Measurements from ENCODE around the gene PTPN18. TPM values are rescaled to one million over a fixed set of nuclear protein-coding genes. Genes with fewer than 3 reads are reported as not detected.
A peak's percentile ranks its signal among the peaks of the same experiment; 100 is the strongest.

The PTPN18 gene
- 67.8 TPM for total RNA-seq
- long read RNA-seq, transcript PTPN18-201 (15 exons, 3,669 nt), result minor isoform, 6 of 60 reads
- long read RNA-seq, transcript PTPN18-211 (3 exons, 1,394 nt), result major isoform, 21 of 60 reads
- long read RNA-seq, transcript PTPN18-207 (2 exons, 1,717 nt), result minor isoform, 5 of 60 reads
- long read RNA-seq, partial matches to known transcripts, result 10 of 60 reads
- long read RNA-seq, other reads (novel, unspliced or antisense), result 15 of 60 reads

- Histone ChIP-seq H3K9me3 (no peaks in the 10 kb centered on the region), H3K4me1 (peaks cover 16% of the 10 kb centered on the region), H3K27ac (peak within 1 kb of the TSS; percentile 87), H3K27me3 (no peaks in the 10 kb centered on the region), H3K4me3 (peak within 1 kb of the TSS; percentile 82), H3K36me3 (no peaks in the 10 kb centered on the region)
- DNase-seq (peak; percentile 97), ATAC-seq (peak; percentile 97)
- TF ChIP-seq, protein P1, sequence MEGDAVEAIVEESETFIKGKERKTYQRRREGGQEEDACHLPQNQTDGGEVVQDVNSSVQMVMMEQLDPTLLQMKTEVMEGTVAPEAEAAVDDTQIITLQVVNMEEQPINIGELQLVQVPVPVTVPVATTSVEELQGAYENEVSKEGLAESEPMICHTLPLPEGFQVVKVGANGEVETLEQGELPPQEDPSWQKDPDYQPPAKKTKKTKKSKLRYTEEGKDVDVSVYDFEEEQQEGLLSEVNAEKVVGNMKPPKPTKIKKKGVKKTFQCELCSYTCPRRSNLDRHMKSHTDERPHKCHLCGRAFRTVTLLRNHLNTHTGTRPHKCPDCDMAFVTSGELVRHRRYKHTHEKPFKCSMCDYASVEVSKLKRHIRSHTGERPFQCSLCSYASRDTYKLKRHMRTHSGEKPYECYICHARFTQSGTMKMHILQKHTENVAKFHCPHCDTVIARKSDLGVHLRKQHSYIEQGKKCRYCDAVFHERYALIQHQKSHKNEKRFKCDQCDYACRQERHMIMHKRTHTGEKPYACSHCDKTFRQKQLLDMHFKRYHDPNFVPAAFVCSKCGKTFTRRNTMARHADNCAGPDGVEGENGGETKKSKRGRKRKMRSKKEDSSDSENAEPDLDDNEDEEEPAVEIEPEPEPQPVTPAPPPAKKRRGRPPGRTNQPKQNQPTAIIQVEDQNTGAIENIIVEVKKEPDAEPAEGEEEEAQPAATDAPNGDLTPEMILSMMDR (IDR thresholded peaks at IDR 0.05), result peak; percentile 63
- intact Hi-C loops (cut with DNase I), result no loop called here
These were observed at the start of gene PTPN18 for GRCh38 chr2:130355578-130356431. TSS of gene PTPN18 (plus strand) at chr2:130356056. CDS start at chr2:130356108, 52 bp downstream.

- Histone ChIP-seq H3K36me3 (no peaks in the 10 kb centered on the region), H3K4me3 (no peak overlapping the region), H3K27ac (no peak overlapping the region), H3K27me3 (no peaks in the 10 kb centered on the region), H3K4me1 (no peaks in the 10 kb centered on the region), H3K9me3 (no peaks in the 10 kb centered on the region)
- intact Hi-C loops (cut with DNase I), result no loop called here
- TF ChIP-seq, protein P1 (IDR thresholded peaks at IDR 0.05), result no peak
- no peak for DNase-seq
- no peak for ATAC-seq
These were observed 48.0 kb upstream of the PTPN18 start for GRCh38 chr2:130307850-130308249.

DNA sequence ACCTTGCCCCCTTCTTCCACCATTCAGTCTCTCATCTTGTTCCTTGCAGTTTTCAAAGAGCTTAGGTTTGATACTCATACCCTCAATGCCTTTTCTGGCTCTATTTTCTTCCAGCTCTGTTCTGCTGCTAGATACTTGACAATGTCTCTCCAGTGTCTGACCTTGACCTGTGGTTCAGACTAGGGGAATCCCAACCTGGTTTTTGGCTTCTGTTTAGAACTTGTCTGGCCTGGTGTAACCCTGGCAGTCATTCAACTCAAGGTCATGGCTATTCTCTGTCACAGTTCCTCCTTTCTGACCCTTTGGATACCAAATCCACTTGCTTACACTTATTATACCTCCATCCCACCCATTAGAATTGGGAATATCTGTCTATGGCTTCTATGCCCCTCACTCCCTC is 45.0 kb upstream of the PTPN18 start:
- H3K27ac ChIP-seq, result no peak overlapping the region
- no peak for DNase-seq
- no peaks in the 10 kb centered on the region for H3K9me3 ChIP-seq
- no peaks in the 10 kb centered on the region for H3K36me3 ChIP-seq
- no peaks in the 10 kb centered on the region for H3K27me3 ChIP-seq
- no peaks in the 10 kb centered on the region for H3K4me1 ChIP-seq
- TF ChIP-seq, protein P1 (IDR thresholded peaks at IDR 0.05), result no peak
- intact Hi-C loops (cut with DNase I), result no loop called here
- no peak for ATAC-seq
- H3K4me3 ChIP-seq, result no peak overlapping the region

GRCh38 chr2:130313812-130314334 is 42.0 kb upstream of the PTPN18 start:
- no peaks in the 10 kb centered on the region for H3K27me3 ChIP-seq
- H3K4me3 ChIP-seq, result no peak overlapping the region
- no peaks in the 10 kb centered on the region for H3K36me3 ChIP-seq
- H3K27ac ChIP-seq, result no peak overlapping the region
- TF ChIP-seq, protein P1 (IDR thresholded peaks at IDR 0.05), result no peak
- ATAC-seq, result no peak
- no peak for DNase-seq
- no peaks in the 10 kb centered on the region for H3K9me3 ChIP-seq
- intact Hi-C loops (cut with DNase I), result no loop called here
- no peaks in the 10 kb centered on the region for H3K4me1 ChIP-seq

- ATAC-seq, result no peak
- no peak for DNase-seq
- H3K36me3 ChIP-seq, result no peaks in the 10 kb centered on the region
- no peak overlapping the region for H3K27ac ChIP-seq
- H3K4me3 ChIP-seq, result no peak overlapping the region
- H3K4me1 ChIP-seq, result no peaks in the 10 kb centered on the region
- no peaks in the 10 kb centered on the region for H3K9me3 ChIP-seq
- TF ChIP-seq, protein P1 (IDR thresholded peaks at IDR 0.05), result no peak
- intact Hi-C loops (cut with DNase I), result no loop called here
- H3K27me3 ChIP-seq, result no peaks in the 10 kb centered on the region
These were observed 41.5 kb upstream of the PTPN18 start for GRCh38 chr2:130314377-130314776.
